GM21529 (cell line): ENCODE results near the gene PMPCA.
"Not testable (repeated sequence)": the region's sequence is repeated elsewhere in the genome, so short reads cannot be mapped to it uniquely, and the experiment has no call there.

Experiments used
- ATAC-seq: cut with Tn5 transposase; IDR thresholded peaks from one replicate; pipeline ENCODE4 v1.9.1; 2021; ENCODE audit not compliant: unreplicated experiment

Gene PMPCA

DNA sequence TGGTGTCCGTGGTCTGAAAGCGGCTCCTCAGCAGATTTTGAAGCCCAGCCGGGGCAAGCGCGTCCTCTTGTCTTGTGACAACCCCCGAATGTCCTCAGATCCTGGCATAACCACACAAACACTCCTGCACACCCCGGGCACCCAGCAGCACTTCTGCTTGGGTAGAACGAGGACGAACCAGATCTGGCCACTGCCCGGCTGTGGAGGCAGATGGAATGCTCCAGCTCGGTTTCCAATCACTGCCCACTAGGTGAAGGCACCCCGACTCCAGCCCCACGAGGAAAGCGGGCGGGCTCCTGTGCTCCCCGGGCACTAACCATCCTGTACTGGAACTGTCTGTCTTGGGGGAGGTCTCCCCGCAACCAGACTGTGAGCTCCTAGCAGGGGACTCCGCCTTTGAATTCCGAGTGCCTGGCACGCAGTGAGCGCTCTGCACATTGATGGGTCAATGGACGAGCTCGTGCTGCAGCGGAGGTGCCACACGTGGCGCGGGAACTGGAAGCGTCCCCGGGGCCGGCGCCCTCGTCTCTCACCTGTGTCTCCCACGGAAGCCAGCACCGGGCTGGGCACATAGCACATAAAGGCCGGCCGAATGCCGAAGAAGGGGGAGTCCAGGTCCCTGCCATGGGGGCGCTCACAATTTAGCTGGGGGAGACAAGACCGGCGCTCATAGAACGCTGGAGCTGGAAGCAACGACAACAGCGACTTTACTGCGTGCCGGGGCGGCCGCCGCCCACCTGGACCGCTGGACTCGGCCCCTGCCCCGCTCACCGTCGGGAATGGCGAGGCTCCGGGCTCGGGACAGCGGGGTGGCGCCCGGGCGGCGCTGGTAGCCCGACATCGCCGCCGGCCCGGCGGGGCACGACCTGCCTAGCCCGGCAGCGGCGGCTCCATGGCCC lies 652 bp upstream of the PMPCA start:
- ATAC-seq = peak; percentile 27

DNA sequence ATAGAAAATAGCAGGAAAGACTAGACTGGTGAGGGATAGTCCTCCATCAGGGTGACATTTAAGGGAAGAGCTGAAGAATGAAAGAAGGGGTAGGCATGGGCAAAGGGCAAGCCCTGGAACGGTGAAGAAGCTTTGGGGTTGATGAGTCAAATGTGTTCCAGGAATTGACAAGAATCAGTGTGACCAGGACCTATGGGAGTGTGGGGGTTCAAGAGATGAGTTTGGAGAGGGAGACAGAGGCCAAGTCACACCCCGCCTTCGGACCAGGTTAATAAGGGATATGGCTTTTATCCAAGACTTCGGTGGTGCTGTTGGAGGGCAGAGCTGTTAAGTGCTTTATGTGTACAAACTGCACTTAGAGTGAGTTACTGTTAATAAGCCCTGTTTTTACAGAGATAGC lies 920 bp downstream of the PMPCA start:
- no peak for ATAC-seq

DNA sequence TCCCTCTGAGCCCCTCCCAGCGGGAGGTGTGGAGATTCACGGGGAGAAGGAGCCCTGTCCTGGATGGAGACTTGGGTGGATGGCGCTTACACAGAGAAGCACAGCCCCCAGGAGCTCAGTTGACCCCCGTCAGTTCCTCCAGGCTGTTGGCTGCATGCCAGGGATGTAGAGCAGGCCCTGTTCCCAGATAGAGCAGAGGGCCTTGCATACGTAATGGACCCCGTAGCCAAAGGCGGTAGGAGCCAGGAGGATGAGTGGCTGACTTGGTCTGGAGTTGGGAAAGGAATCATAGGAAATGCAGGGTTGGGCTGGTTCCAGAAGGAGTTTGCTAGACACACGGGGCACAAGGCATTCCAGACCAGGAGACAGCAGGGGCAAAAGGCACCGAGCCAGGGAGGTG lies 2.5 kb downstream of the PMPCA start:
- ATAC-seq = no peak

DNA sequence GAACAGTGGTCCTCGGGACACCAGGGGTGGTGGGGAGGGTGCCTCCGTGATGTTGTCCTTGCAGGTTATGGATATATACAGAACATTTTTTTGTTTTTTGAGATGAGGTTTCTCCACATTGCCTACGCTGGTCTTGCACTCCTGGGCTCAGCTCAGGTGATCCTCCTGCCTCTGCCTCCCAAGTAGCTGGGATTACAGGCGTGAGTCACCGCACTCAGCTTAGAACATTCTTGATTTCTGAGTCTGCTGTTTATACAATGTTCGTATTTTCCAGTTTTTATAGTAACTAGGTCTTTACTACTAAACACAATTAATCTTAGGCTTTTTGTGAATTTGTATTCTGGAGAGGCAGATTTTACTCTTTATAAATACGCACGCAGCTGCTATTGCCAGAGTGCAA lies 6.0 kb downstream of the PMPCA start:
- ATAC-seq = no peak

DNA sequence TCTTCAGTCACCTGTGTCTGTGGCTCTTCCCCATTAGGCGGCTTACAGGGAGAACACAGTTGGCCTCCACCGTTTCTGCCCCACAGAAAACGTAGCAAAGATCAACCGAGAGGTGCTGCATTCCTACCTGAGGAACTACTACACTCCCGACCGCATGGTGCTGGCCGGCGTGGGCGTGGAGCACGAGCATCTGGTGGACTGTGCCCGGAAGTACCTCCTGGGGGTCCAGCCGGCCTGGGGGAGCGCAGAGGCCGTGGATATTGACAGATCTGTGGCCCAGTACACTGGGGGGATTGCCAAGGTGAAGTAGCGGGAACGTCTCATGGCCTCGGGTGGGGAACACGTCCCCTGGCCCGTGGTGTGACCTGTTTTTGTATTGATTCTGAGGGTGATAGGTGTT lies 6.5 kb downstream of the PMPCA start:
- no peak for ATAC-seq

DNA sequence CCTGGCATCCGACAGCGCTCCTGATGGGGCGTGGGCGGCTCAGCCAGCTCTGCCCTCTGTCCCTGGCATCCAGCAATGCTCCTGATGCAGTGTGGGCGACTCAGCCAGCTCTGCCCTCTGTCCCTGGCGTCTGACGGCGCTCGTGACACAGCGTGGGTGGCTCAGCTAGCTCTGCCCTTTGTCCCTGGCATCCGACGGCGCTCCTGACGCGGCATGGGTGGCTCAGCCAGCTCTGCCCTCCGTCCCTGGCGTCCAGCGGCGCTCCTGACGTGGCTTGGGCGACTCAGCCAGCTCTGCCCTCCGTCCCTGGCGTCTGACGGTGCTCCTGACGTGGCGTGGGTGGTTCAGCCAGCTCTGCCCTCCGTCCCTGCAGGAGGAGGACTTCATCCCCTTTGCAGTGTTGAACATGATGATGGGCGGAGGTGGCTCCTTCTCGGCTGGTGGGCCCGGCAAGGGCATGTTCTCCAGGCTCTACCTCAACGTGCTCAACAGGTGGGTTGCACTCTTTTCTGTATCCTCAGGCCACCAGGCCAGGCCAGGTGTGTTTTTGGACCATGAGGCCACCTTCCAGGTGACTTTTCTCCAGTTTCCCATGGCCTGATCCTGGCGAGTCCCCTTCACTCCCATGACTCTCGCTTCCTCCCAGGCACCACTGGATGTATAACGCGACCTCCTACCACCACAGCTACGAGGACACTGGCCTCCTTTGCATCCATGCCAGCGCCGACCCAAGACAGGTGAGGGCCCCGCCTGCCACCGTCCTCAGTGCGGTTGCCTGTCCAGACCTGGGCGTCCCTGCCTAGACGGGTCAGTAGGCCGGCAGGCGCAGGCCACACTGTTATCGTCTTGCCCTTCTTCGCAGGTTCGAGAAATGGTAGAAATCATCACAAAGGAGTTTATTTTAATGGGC lies 8.0 kb downstream of the PMPCA start:
- ATAC-seq = no peak

DNA sequence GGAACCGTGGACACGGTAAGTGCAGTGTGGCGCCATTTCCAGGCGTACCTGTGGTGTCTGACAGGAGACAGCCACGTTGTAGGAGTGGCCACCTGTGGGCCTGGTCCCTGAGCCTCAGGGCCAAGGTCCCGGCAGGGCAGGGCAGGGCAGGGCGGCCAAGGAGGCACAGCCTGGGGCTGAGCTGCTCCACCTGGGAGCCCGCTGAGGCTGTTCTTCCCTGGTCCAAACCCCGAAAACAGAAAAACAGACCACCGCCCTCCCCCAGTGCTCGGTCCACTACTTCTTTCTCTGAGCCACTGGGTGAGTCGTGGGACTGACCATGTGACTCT lies 8.6 kb downstream of the PMPCA start:
- no peak for ATAC-seq

DNA sequence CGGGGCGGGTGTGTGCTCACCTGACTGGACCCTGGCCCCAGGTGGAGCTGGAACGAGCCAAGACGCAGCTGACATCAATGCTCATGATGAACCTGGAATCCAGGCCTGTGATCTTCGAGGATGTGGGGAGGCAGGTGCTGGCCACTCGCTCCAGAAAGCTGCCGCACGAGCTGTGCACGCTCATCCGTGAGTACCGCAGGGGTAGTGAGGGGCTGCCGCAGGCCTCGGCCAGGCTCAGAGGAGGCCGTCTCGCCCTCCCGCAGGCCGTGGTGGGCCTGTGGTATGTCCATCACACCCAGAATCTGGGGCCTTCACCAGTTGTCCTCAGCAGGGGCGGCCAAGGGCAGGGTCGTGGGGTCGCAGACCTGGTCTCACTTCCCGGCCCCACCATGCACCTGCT lies 11.3 kb downstream of the PMPCA start:
- no peak for ATAC-seq

DNA sequence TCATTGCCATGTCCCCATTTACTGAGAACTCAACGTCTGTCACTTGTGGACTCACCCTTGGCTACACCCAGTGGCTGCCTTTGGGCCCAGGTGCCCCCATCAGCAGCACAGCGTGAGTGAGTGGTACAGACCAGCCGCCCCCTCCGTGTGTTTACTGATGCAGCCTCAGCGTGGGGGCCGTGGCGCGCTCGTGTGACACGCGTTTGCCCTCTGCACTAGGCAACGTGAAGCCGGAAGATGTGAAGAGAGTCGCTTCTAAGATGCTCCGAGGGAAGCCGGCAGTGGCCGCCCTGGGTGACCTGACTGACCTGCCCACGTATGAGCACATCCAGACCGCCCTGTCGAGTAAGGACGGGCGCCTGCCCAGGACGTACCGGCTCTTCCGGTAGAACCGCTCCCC lies 12.4 kb downstream of the PMPCA start:
- no peak for ATAC-seq

DNA sequence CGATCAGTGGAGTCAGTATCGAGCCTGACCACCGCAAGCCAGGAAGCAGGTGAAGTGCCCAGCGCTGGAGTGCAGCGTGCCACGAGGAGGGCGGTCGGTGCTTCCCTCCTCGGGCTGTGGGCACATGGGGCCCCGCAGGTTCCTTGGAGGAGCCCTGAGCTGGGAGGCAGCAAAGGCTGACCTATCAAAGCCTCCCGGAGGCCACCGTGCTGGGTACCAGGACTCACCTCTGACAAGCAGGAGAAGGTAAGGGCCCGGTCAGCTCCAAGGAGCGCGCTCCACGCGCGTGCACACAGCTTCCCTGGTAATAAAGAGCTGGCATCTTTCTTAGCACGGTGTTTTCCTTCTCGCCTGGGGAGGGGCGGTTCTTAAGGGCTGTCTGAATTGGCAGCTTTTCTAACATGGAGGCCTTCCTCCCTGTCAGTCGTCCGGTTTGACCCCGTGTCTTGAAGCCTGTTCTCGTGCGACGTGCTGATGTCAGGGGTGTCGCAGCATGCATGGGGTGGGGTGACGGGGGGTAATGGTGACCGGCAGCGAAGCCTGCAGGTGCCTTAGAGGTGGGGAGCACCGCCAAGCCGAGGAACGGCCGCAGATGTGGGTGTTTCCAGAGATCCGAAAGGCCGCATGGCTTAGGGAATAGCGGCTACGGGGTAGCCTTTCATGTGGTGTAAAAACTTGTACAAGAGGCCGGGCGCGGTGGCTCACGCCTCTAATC lies 13.1 kb downstream of the PMPCA start:
- ATAC-seq = no peak

DNA sequence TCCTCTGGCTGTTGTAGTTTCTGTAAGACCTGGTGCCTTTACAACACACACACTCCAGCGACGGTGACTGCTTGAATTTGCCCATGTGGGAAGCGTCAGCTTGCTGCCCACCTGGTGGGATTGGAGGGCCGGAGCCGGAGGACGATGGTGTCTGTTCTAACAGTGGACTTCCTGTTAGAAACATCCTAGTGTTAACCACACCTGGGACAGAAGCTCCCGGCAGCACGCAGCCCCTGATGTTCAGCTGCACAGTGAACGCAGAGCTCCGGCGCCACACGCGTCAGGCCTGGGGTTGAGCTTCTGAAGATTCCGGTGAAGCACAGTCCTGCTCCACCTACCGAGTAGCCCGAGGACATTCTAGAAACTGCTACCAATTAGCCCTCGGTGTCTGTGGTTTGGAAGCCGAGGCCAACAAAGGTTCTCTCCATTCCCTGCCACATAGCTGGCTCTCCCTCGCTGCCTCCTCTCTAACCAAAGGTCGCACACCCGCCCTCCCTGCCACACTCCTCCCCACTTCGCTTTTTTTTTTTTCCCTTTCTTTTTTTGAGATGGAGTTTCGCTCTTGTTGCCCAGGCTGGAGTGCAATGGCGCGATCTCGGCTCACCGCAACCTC lies 14.4 kb downstream of the PMPCA start:
- ATAC-seq = no peak

DNA sequence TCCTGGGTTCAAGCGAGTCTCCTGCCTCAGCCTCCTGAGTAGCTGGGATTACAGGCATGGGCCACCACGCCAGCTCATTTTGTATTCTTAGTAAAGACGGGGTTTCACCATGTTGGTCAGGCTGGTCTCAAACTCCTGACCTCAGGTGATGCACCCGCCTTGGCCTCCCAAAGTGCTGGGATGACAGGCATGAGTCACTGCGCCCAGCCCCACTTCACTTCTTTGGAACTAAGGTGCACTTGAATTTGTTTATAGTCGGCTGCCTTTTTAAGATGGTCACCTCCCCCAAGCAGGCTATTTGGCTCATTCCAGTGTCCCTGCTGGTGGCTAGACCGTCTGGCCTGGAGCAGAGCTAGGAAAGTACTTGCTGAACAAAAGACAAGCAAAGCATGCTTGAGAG lies 14.9 kb downstream of the PMPCA start:
- not testable (repeated sequence) for ATAC-seq

DNA sequence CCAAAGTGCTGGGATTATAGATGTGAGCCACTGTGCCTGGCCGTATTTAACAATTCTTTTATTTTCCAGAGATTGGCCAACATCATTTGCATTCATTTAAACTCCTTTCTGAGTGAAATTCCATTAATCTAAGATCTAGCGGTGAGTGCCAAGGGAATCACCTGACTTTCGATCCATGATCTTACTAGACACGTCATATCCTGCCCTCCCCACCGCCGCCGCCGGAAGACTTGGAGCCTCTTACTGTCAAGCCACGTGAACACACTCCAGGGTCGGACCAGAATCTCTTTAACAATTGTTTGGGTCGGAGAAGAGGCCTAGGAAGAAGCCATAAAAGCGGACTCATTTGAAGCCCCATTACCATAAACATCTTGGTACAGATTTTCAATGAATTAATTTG lies 16.3 kb downstream of the PMPCA start:
- ATAC-seq = no peak

DNA sequence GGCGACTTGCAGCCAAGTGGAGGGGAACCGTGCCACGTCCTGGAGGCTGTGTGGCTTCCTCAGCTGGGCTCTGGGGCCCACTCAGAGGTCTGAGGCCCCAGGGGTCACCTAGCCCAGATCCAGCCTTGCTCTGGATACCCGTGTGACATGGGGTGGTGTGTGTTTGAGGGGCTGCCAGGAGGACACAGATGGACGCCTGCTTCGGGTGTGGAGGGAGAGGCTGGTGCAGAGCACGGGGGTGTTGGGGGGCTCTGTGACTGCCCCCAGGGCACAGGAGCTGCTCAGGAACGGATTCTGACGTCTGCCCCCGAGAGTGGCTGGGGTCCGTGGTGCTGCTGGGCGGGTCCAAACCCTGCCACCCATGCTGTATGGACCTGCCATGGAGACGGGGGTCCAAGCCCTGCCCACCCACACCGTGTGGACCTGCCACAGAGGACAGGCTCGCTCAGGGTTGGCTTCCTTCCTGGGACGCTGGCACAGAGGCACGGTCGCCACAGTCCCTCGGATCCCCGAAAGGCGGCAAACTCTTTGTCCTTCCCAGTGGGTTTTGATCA lies 18.7 kb downstream of the PMPCA start:
- no peak for ATAC-seq

DNA sequence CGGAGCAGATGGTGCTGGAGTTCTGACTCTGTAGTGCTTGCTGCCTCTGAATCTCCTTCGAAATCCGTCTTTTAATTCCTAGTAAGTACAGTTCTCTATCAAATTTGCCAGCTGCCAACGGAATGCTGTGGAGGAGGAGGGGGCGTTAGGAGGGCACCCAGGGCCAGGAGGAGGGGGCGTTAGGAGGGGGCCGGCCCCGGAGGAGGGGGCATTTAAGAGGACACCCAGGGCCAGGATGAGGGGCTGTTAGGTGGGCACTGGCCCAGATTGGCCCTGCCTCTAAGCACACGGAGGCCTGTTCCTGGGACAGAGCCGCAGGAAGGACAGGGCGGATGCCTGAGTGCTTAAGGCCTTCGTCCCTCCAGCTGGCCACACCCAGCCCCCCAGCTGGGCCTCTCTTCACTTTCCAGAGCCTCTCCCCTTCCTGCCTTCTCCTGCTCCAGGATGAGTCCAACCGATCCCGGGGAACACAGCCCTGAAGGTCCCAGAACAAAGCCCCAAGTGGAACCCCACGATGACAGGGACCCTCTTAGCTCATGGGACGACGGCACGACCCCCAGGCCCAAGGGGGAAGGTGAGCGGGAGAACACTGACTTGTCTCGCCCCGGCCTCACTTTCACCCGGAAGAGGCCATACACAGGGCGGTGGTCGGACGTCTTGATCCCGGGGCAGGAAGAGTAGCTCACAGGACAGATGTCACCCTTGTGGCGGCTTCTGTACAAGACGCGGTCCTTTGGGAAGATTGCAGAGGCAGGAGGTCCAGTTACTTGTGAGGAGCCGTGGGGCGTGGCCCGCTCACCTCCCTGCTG lies 19.4 kb downstream of the PMPCA start:
- ATAC-seq = no peak

DNA sequence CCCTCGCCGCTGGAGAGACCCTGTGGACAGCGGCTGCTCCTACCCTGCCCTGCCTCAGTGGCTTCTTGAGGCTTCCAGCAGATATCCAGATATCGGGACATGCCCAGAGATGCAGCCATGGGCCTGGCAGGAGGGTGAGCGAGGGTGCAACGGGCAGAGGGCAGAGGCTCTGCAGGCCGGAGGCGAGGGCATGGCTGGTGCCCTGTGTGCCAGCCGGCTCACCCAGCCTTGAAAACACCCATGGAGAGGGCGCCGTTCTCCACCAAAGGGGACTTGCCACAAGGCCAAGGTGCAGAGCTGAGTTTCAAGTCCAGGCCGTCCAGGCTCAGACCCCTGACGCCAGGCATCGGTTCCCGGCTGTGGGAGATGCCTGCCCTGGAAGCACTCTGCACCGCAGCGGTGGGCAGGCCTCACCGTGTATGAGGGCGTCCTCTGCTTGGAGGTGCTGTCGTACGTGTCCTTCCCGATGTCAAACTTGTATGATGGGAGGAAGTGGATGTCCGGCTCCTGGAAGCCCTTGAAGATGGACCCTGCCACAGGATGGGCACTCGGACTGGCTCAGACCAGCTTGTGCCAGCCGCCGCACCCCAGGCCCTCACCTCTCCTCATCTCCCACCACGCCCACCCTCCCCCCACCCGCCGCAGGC lies 20.3 kb downstream of the PMPCA start:
- ATAC-seq = no peak

DNA sequence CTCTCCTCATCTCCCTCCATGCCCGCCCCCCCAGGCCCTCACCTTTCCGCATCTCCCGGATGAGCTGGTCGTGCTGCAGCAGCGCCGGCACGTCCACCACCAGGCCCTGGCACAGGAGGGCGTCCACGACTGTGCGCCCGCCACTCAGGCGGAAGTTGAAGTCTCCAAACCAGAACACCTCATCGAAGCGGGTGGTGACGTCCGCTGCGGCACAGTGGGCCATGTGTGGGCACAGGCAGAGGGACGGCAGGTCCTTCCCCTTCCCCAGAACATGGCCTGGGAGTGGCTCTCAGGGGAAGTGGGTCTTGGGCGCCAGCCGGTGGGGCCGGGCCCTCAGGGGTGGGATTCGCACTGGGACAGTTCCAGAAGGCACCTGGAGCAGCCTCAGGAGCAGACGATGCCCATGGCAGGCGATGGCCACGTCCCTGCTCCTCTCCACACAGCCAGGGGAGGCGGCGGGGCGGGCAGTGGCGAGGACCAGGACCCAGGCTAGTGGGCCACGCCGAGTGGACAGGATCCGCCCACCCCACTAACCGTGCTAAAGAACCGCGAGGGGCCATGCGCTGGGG lies 21.4 kb downstream of the PMPCA start:
- ATAC-seq = no peak

DNA sequence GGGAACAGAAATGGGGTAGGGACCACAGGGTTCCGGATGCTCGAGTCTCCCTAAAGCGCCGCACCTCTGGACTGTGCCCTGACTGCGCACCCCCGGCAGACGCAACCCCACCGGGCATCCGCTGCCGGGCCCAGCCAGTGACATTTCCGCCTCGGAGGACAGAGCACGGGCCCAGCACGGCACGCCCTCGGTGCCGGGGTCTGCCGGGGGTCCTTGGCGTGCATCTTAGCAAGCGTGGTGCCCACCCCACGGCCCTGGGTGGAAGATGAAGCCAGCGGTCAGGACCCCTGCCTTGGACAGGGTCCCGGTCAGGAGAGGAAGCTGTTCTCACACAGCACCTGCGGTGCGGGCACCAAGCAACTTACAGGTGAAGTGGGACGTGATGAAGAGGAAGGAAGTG lies 22.1 kb downstream of the PMPCA start:
- ATAC-seq = no peak

DNA sequence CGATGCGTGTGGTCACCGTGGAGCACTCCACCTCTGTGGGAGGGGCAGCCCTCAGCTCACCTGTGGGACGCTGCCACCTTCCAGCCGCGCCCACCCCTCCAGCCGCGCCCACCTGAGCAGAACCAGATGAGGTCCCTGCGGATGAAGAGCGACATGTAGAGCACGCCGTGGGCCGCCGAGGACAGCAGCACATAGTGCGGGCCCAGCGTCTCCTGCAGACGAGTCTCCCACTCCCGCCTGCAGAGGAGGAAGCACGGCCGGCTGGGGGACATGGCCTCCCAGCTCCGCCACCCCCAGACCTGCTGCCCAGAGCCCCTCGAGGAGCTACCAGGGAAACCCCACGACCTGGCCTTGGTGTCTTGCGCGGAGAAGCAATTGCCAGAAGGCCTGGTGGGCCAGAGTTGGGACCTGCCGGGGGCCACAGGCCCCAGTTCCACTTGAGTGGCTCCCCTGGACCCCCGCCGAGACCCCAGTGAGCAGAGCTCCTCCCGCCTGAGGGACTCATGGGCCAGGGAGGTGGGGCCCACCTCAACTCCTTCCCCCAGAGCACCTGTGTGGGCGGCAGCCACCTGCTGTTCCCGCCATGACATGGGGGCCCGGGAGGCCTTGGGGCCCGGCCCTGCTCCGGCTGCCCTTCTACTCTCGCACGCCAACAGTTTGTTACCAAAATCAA lies 22.7 kb downstream of the PMPCA start:
- no peak for ATAC-seq
